ENCODE results near the gene SV2C.

Gene SV2C

DNA sequence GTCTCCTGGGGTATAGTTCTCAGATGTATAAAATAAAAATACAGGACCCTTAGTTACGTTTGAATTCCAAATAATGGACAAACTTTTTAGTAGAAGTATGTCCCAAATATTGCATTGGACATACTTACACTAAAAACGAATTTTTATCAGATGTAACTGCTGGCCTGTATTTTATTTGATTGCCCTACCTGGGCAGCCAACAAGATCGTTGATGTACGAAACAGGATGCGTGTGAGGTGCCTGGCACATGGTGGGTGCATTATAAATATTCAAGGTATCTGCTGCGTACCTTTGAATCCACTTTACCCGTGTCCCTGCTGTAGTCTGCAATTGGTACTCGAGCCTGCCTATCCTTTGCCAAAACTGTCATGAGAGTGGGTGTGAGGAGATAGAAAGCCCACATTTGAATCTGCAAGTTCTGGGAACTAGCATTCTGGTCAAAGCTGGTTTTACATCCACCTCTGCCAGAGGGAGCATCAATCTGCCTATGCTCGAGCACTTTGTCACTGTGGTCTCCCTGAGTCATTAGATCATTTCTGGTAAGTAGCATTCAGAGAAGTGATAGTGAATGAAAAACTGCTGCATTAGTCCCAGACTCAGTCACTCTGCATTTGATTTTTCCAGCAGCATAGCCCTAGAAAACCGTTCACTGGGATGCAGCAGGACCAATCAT is 186.2 kb downstream of the SV2C start:
- no peaks in the 10 kb centered on the region for H3K4me1 ChIP-seq (ENCODE audit: low read length)
- no peaks in the 10 kb centered on the region for H3K9me2 ChIP-seq (replicated peaks; ENCODE audit: insufficient read depth, low read length)
- TF ChIP-seq, protein P1, sequence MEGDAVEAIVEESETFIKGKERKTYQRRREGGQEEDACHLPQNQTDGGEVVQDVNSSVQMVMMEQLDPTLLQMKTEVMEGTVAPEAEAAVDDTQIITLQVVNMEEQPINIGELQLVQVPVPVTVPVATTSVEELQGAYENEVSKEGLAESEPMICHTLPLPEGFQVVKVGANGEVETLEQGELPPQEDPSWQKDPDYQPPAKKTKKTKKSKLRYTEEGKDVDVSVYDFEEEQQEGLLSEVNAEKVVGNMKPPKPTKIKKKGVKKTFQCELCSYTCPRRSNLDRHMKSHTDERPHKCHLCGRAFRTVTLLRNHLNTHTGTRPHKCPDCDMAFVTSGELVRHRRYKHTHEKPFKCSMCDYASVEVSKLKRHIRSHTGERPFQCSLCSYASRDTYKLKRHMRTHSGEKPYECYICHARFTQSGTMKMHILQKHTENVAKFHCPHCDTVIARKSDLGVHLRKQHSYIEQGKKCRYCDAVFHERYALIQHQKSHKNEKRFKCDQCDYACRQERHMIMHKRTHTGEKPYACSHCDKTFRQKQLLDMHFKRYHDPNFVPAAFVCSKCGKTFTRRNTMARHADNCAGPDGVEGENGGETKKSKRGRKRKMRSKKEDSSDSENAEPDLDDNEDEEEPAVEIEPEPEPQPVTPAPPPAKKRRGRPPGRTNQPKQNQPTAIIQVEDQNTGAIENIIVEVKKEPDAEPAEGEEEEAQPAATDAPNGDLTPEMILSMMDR (IDR thresholded peaks at IDR 0.05; ENCODE audit: low read length), result no peak
- TF ChIP-seq EZH2phosphoT487 (IDR thresholded peaks at IDR 0.05; ENCODE audit: low read length) (no peak), EZH2 (optimal IDR thresholded peaks at IDR 0.05; ENCODE audit: low read depth, low read length) (no peak)
- no peak overlapping the region for H3K9ac ChIP-seq (ENCODE audit: low read length)
- no peaks in the 10 kb centered on the region for H3K79me2 ChIP-seq (ENCODE audit: low read length)
- no peaks in the 10 kb centered on the region for H3K27me3 ChIP-seq (replicated peaks; ENCODE audit: insufficient read depth, low read length)
- no peaks in the 10 kb centered on the region for H4K20me1 ChIP-seq (ENCODE audit: insufficient read depth, low read length)
- H3F3A ChIP-seq (ENCODE audit: insufficient read depth, low read length), result no peaks in the 10 kb centered on the region
- DNase-seq, result no peak
- H3K4me2 ChIP-seq (ENCODE audit: low read depth, low read length), result no peak overlapping the region
- H3K4me3 ChIP-seq (ENCODE audit: low read length), result no peak overlapping the region
- no peak overlapping the region for H2AFZ ChIP-seq (ENCODE audit: low read length)
- no peak overlapping the region for H3K27ac ChIP-seq (ENCODE audit: low read length)
- no peaks in the 10 kb centered on the region for H3K9me3 ChIP-seq (replicated peaks; ENCODE audit: insufficient read depth, low read length)
- H3K36me3 ChIP-seq (replicated peaks; ENCODE audit: insufficient read depth, low read length), result no peaks in the 10 kb centered on the region

DNA sequence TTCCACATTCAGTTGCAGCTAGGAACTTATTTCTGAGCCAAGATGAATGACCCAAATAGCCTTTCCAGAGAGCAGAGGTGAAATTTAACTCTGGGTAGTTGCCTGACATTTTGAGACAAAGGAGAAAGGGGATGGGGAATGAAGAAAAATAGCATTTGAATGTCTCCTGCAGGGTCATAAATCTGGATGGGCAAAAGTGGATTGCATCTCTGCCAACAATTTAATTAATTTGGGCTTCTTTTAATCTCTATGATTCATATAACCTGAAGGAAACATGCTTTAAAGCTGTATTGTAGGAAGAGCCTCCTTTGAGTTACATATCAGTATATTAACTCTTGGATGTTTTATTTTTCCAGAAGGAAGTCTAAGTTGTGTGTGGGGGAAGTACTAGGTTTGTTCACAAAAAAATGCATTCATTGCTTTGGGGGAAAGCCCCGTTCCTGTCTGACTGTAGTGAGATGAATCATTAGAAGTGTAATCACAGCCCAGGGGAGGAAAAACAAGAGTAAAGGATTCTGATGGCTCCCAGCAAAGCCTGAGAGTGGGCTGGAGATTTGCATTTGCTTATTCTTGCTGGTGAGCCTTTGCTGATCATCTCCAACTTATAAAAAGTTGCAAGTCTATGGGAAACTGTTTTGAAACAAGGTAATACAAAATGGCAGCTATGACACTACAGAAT is 186.9 kb downstream of the SV2C start:
- TF ChIP-seq EZH2 (optimal IDR thresholded peaks at IDR 0.05; ENCODE audit: low read depth, low read length), result no peak
- TF ChIP-seq, protein P1 (IDR thresholded peaks at IDR 0.05; ENCODE audit: low read length), result no peak
- no peak for TF ChIP-seq EZH2phosphoT487 (IDR thresholded peaks at IDR 0.05; ENCODE audit: low read length)
- H2AFZ ChIP-seq (ENCODE audit: low read length), result no peak overlapping the region
- no peak overlapping the region for H3K4me2 ChIP-seq (ENCODE audit: low read depth, low read length)
- H3K4me3 ChIP-seq (ENCODE audit: low read length), result no peak overlapping the region
- no peak overlapping the region for H3K27ac ChIP-seq (ENCODE audit: low read length)
- no peaks in the 10 kb centered on the region for H3K27me3 ChIP-seq (replicated peaks; ENCODE audit: insufficient read depth, low read length)
- no peaks in the 10 kb centered on the region for H3K36me3 ChIP-seq (replicated peaks; ENCODE audit: insufficient read depth, low read length)
- no peaks in the 10 kb centered on the region for H3K79me2 ChIP-seq (ENCODE audit: low read length)
- H3K9me3 ChIP-seq (replicated peaks; ENCODE audit: insufficient read depth, low read length), result no peaks in the 10 kb centered on the region
- H3F3A ChIP-seq (ENCODE audit: insufficient read depth, low read length), result no peaks in the 10 kb centered on the region
- H3K9ac ChIP-seq (ENCODE audit: low read length), result no peak overlapping the region
- no peaks in the 10 kb centered on the region for H3K4me1 ChIP-seq (ENCODE audit: low read length)
- H3K9me2 ChIP-seq (replicated peaks; ENCODE audit: insufficient read depth, low read length), result no peaks in the 10 kb centered on the region
- DNase-seq, result no peak
- H4K20me1 ChIP-seq (ENCODE audit: insufficient read depth, low read length), result no peaks in the 10 kb centered on the region

DNA sequence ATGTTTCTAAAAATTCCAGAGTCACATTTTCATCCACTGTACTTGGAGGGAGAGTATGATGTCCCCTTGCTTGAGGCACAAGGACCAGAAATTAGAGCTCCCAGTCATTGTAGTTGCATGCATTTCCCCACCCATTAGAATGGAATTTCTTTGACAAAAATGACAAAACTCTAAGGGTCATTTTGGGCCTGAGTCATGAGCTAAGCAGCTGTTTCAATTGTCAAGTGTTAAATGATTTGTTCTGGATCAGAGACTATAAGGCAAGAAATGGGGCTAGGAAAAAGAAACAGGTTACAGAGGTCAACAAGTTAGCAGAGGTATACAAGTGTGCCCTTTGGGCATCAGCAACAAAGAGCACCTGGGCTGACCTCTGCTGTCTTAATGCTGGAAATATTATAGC is 188.7 kb downstream of the SV2C start:
- no peaks in the 10 kb centered on the region for H3K36me3 ChIP-seq (replicated peaks; ENCODE audit: insufficient read depth, low read length)
- H3K4me1 ChIP-seq (ENCODE audit: low read length), result no peaks in the 10 kb centered on the region
- H3K4me2 ChIP-seq (ENCODE audit: low read depth, low read length), result no peak overlapping the region
- H3K9ac ChIP-seq (ENCODE audit: low read length), result no peak overlapping the region
- H3K27ac ChIP-seq (ENCODE audit: low read length), result no peak overlapping the region
- DNase-seq, result no peak
- no peaks in the 10 kb centered on the region for H3K27me3 ChIP-seq (replicated peaks; ENCODE audit: insufficient read depth, low read length)
- no peaks in the 10 kb centered on the region for H3K9me2 ChIP-seq (replicated peaks; ENCODE audit: insufficient read depth, low read length)
- no peak overlapping the region for H3K4me3 ChIP-seq (ENCODE audit: low read length)
- H4K20me1 ChIP-seq (ENCODE audit: insufficient read depth, low read length), result no peaks in the 10 kb centered on the region
- H3K9me3 ChIP-seq (replicated peaks; ENCODE audit: insufficient read depth, low read length), result no peaks in the 10 kb centered on the region
- no peak overlapping the region for H2AFZ ChIP-seq (ENCODE audit: low read length)
- no peaks in the 10 kb centered on the region for H3F3A ChIP-seq (ENCODE audit: insufficient read depth, low read length)
- TF ChIP-seq EZH2phosphoT487 (IDR thresholded peaks at IDR 0.05; ENCODE audit: low read length) (no peak), EZH2 (optimal IDR thresholded peaks at IDR 0.05; ENCODE audit: low read depth, low read length) (no peak)
- TF ChIP-seq, protein P1 (IDR thresholded peaks at IDR 0.05; ENCODE audit: low read length), result no peak
- H3K79me2 ChIP-seq (ENCODE audit: low read length), result no peaks in the 10 kb centered on the region
